GM12878 (cell line): ENCODE measurements around the gene SLC38A3.

Source experiments
- CREB1 ChIP-seq: IDR thresholded peaks from 2 replicates; pipeline ENCODE4 v1.6.1; 2012; ENCODE audit warnings: low read depth, mild to moderate bottlenecking, inconsistent platforms
- FOXK2 ChIP-seq: fragments of 450-650 bp; IDR thresholded peaks from 2 replicates; pipeline ENCODE4 v1.6.1; 2017; ENCODE audit warnings: mild to moderate bottlenecking, moderate library complexity
- TF ChIP-seq, protein P1 (sequence below): IDR thresholded peaks from 2 replicates; pipeline ENCODE4 v1.6.1; 2011; ENCODE audit warnings: low read depth, low read length, improper control_type of control experiment, borderline replicate concordance

DNA sequence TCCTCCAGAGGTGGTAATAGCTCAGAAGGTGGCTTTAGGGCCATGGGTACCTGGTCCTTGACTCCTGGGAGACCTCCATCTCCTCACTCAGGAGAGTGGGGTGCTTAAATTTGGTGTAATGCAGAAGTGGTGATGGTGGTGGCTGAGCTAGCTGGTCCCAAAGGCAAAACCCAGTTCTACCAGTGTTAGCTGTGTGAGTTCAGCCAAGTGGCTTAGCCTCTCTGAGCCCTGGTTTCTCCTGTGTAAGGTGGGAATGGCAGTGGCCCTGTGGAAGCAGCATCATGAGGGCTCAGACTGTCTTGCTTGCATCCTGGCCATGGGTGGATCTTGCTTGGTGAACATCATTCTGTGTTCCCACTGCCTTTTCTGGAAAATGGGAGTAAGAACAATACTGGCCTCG lies 40.6 kb upstream of the SLC38A3 start:
- TF ChIP-seq CREB1 = no peak
- no peak for TF ChIP-seq FOXK2
- TF ChIP-seq, protein P1, sequence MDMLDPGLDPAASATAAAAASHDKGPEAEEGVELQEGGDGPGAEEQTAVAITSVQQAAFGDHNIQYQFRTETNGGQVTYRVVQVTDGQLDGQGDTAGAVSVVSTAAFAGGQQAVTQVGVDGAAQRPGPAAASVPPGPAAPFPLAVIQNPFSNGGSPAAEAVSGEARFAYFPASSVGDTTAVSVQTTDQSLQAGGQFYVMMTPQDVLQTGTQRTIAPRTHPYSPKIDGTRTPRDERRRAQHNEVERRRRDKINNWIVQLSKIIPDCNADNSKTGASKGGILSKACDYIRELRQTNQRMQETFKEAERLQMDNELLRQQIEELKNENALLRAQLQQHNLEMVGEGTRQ = no peak
